Psoas muscle (tissue), 8 donors: Measurements from ENCODE around the gene NIPBL. TPM values are rescaled to one million over a fixed set of nuclear protein-coding genes. Genes with fewer than 3 reads are reported as not detected.

Experiments
- ATAC-seq, 4 donors: fragments of 200-7000 bp; cut with Tn5 transposase; one replicate each; pipeline ENCODE4 v1.9.1; 2020; ENCODE audit warnings: moderate library complexity in 3 of 4, mild to moderate bottlenecking in 2 of 4
- DNase-seq, 2 donors: peaks; one replicate each; pipeline ENCODE4 v3.0.0-alpha.2; 2020
- H3K27ac ChIP-seq: fragments of 200-600 bp; one replicate; pipeline ENCODE4 v1.8.0; 2022
- H3K27me3 ChIP-seq, 3 donors: fragments of 200-600 bp in 1 of 3; one replicate each; pipeline versions ENCODE4 v1.6.1 to v1.8.0; 2013 to 2022; ENCODE audit warnings: low read length in 2 of 3, mild to moderate bottlenecking in 2 of 3, moderate library complexity in 1 of 3; ENCODE audit not compliant: insufficient read depth in 3 of 3
- H3K36me3 ChIP-seq, 2 donors: fragments of 200-600 bp in 1 of 2; one replicate each; pipeline versions ENCODE4 v1.6.1 to v1.8.0; 2013 to 2022; ENCODE audit warnings: low read depth in 1 of 2, mild to moderate bottlenecking in 1 of 2, moderate library complexity in 1 of 2; ENCODE audit not compliant: insufficient read depth in 1 of 2
- H3K4me1 ChIP-seq: fragments of 200-600 bp; one replicate; pipeline ENCODE4 v1.8.0; 2022
- H3K4me3 ChIP-seq: fragments of 200-600 bp; one replicate; pipeline ENCODE4 v1.8.0; 2022; ENCODE audit warnings: mild to moderate bottlenecking
- H3K9me3 ChIP-seq: fragments of 200-600 bp; one replicate; pipeline ENCODE4 v1.8.0; 2022
- CTCF ChIP-seq: fragments of 200-600 bp; IDR thresholded peaks from one replicate; pipeline ENCODE4 v1.8.0; 2022; ENCODE audit warnings: antibody characterized with exemption
- WGBS, 3 donors: extraction: QIAGEN DNeasy Blood & Tissue Kit; methylation state at CpG; one replicate each; pipeline versions ENCODE4 v1.1.6 to v1.1.7; 2013; 5-methylcytosine and 5-hydroxymethylcytosine counted together
- intact Hi-C, 2 donors: fragments of 100-400 bp; cut with DNase I; formaldehyde crosslinking; loops; one replicate each; pipeline versions ENCODE4 v1.11.0 to v1.14.2; 2022
- polyA plus RNA-seq, 3 donors: library from polyadenylated mRNA; stranded (reverse); fragments of 200-250 nt; gene quantifications; one replicate each; pipeline ENCODE4 v1.2.3, GENCODE V29; 2013
- total RNA-seq, 4 donors: library from RNA; stranded (reverse); fragmentation: NEBNext Ultra II Directional in 2 of 4; extraction: Animal tissue kit (Norgen Biotek cat#: 25700) in 2 of 4; gene quantifications; one replicate each; pipeline versions ENCODE4 v1.2.1 to v1.2.4, GENCODE V29; 2021 to 2023
- donor health status: healthy with polysubstance abuse.
- donor health status: DM: no; HTN: no; CAD: no; lungs with moderate emphysema.
- donor health status: Bipolar disorder and iron deficiency.
- donor health status: healthy.
- donor health status: DM: yes; HTN: yes; CAD: no.
- donor health status: DM: no; HTN: no; CAD: no.
- donor health status: DM: no; HTN: no; CAD: no.
- donor health status: DM: yes; HTN: yes; CAD: no.

Gene NIPBL
- total and polyA plus RNA-seq, 7 donors: 12.5 to 51.4 (median 38.1) TPM

- H3K4me1 ChIP-seq: no peaks in the 10 kb centered on the region
- ATAC-seq: no peak
- no peak for DNase-seq
- TF ChIP-seq CTCF: no peak
- no peaks in the 10 kb centered on the region for H3K9me3 ChIP-seq
- no peaks in the 10 kb centered on the region for H3K27me3 ChIP-seq
- intact Hi-C loops: no loop called here
- WGBS, 3 donors: 90 to 96% (median 96%) methylated on average over 1 of the region's 1 CpG
- no peak overlapping the region for H3K4me3 ChIP-seq
- H3K36me3 ChIP-seq: peaks cover 5 to 87% of the 10 kb centered on the region in 2 donors
- H3K27ac ChIP-seq: no peak overlapping the region
These were observed 178.9 kb downstream of the NIPBL start for GRCh38 chr5:37055383-37055990.

- no peak for TF ChIP-seq CTCF
- no peak overlapping the region for H3K27ac ChIP-seq
- intact Hi-C loops: no loop called here
- no peaks in the 10 kb centered on the region for H3K4me1 ChIP-seq
- no peaks in the 10 kb centered on the region for H3K9me3 ChIP-seq
- ATAC-seq (no peak), DNase-seq (no peak)
- H3K27me3 ChIP-seq: no peaks in the 10 kb centered on the region
- WGBS, 3 donors: 85 to 92% (median 87%) methylated on average over 2 of the region's 2 CpGs
- peaks cover 5 to 88% of the 10 kb centered on the region in 2 donors for H3K36me3 ChIP-seq
- H3K4me3 ChIP-seq: no peak overlapping the region
These were observed 180.2 kb downstream of the NIPBL start for GRCh38 chr5:37056762-37057161.

DNA sequence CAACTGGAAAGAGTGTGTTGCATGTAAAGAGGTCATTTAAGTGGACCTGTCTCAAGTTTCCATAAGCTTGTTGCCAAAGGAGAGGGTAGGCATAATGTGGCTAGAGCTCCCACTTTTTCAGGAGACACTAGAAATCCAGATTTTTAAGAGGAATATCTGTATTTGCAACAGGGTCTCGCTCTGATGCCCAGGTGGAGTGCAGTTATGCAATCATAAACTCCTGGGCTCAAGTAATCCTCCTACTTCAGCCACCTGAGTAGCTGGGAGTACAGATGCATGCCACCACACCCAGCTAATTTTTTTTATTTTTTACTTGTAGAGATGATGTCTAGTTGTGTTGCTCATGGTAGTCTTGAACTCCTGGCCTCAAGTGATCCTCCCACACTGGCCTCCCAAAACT is 183.5 kb downstream of the NIPBL start:
- TF ChIP-seq CTCF: no peak
- 94 to 100% (median 100%) methylated on average over 1 of the region's 1 CpG for WGBS, 3 donors
- intact Hi-C loops: no loop called here
- Histone ChIP-seq H3K27ac (no peak overlapping the region), H3K4me3 (no peak overlapping the region), H3K36me3 (peaks cover 5 to 89% of the 10 kb centered on the region in 2 donors), H3K4me1 (no peaks in the 10 kb centered on the region), H3K27me3 (no peaks in the 10 kb centered on the region), H3K9me3 (no peaks in the 10 kb centered on the region)
- ATAC-seq (no peak), DNase-seq (no peak)

DNA sequence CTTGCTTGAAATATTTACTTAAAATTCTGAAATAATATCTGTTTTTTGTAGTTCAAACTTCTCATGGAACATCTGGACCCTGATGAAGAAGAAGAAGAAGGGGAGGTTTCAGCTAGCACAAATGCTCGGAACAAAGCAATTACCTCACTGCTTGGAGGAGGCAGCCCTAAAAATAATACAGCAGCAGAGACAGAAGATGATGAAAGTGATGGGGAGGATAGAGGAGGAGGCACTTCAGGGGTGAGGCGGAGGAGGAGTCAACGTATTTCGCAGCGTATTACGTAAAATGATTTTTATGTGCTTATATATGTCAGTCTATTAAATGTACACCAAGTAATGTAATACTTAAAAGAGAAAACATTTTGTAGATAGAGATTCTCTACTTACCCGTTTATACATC is 187.2 kb downstream of the NIPBL start:
- no peak for ATAC-seq
- H3K36me3 ChIP-seq: peaks cover 2 to 83% of the 10 kb centered on the region in 2 donors

More for the DNA sequence above, 187.2 kb downstream of the NIPBL start:
- TF ChIP-seq CTCF: no peak
- no peak for DNase-seq
- 97 to 99% (median 98%) methylated on average over 7 of the region's 7 CpGs for WGBS, 3 donors
- no peak overlapping the region for H3K4me3 ChIP-seq
- H3K4me1 ChIP-seq: no peaks in the 10 kb centered on the region
- no peak overlapping the region for H3K27ac ChIP-seq
- intact Hi-C loops: no loop called here
- H3K9me3 ChIP-seq: no peaks in the 10 kb centered on the region
- H3K27me3 ChIP-seq: no peaks in the 10 kb centered on the region
